Naive thymus-derived CD4-positive, alpha-beta T cell (primary cell): Measurements from ENCODE around the gene MAGED2. TPM values are rescaled to one million over a fixed set of nuclear protein-coding genes. Genes with fewer than 3 reads are reported as not detected.
A peak's percentile ranks its signal among the peaks of the same experiment; 100 is the strongest.
"Not testable (repeated sequence)": the region's sequence is repeated elsewhere in the genome, so short reads cannot be mapped to it uniquely, and the experiment has no call there.

Source experiments
- ATAC-seq: fragments of 150-1000 bp; cut with Tn5 transposase; 2 replicates; pipeline ENCODE4 v1.10.0; 2021; ENCODE audit warnings: mild to moderate bottlenecking, moderate library complexity
- CTCF ChIA-PET: fragments of 350-600 bp; sonication (Branson Sonifier 250); formaldehyde crosslinking; loops from one replicate; lab custom pipeline; 2021; ENCODE audit warnings: antibody characterized with exemption; lab: Charles Lee
- POLR2A ChIA-PET: fragments of 350-600 bp; sonication (Branson Sonifier 250); formaldehyde crosslinking; loops from one replicate; lab custom pipeline; 2021; ENCODE audit warnings: antibody characterized with exemption, inconsistent platforms; lab: Charles Lee
- DNase-seq, 9 donors: peaks; one replicate each; pipeline versions ENCODE4 v3.0.0 to v3.0.0-alpha.2; 2020 to 2022; ENCODE audit warnings: mixed read lengths in 1 of 9
- H3K27ac ChIP-seq: one replicate; pipeline ENCODE4 v1.7.0; 2013; ENCODE audit warnings: mild to moderate bottlenecking, low read depth, low read length, moderate library complexity
- H3K27me3 ChIP-seq, 2 donors: one replicate each; pipeline ENCODE4 v1.7.0; 2013; ENCODE audit warnings: low read length in 2 of 2, mild to moderate bottlenecking in 2 of 2, moderate library complexity in 2 of 2; ENCODE audit not compliant: control insufficient read depth in 2 of 2, insufficient read depth in 2 of 2
- H3K36me3 ChIP-seq, 3 experiments: 1 replicate in 2 of 3; 2 replicates in 1 of 3; pipeline ENCODE4 v1.7.0; 2013; ENCODE audit warnings: low read length in 3 of 3, mild to moderate bottlenecking in 3 of 3, moderate library complexity in 1 of 3; ENCODE audit not compliant: insufficient read depth in 3 of 3, control insufficient read depth in 2 of 3
- H3K4me1 ChIP-seq, 2 donors: one replicate each; pipeline ENCODE4 v1.7.0; 2013; ENCODE audit warnings: low read length in 2 of 2, mild to moderate bottlenecking in 2 of 2, moderate library complexity in 1 of 2; ENCODE audit not compliant: control insufficient read depth in 2 of 2, insufficient read depth in 2 of 2
- H3K4me3 ChIP-seq: 2 replicates; pipeline ENCODE4 v1.7.0; 2013; ENCODE audit warnings: mild to moderate bottlenecking, low read length
- H3K9me3 ChIP-seq, 3 experiments: 1 replicate in 2 of 3; 2 replicates in 1 of 3; pipeline ENCODE4 v1.7.0; 2013; ENCODE audit warnings: low read length in 3 of 3; ENCODE audit not compliant: control insufficient read depth in 2 of 3
- H3K27ac Mint-ChIP-seq, 9 donors: one replicate each; pipeline ENCODE4 v1.8.0; 2020 to 2022; ENCODE audit warnings: mixed read lengths in 9 of 9, mild to moderate bottlenecking in 8 of 9, moderate library complexity in 5 of 9, inconsistent platforms in 2 of 9
- H3K27me3 Mint-ChIP-seq, 5 donors: one replicate each; pipeline ENCODE4 v1.8.0; 2021 to 2022; ENCODE audit warnings: mixed read lengths in 5 of 5, mild to moderate bottlenecking in 1 of 5
- H3K36me3 Mint-ChIP-seq, 5 donors: one replicate each; pipeline ENCODE4 v1.8.0; 2020 to 2022; ENCODE audit warnings: mixed read lengths in 5 of 5, mild to moderate bottlenecking in 3 of 5, inconsistent platforms in 1 of 5
- H3K4me1 Mint-ChIP-seq, 7 donors: one replicate each; pipeline ENCODE4 v1.8.0; 2020 to 2022; ENCODE audit warnings: mixed read lengths in 7 of 7, mild to moderate bottlenecking in 3 of 7, inconsistent platforms in 1 of 7
- H3K4me3 Mint-ChIP-seq, 10 donors: one replicate each; pipeline ENCODE4 v1.8.0; 2020 to 2022; ENCODE audit warnings: mild to moderate bottlenecking in 10 of 10, mixed read lengths in 10 of 10, moderate library complexity in 6 of 10, inconsistent platforms in 2 of 10
- H3K9me3 Mint-ChIP-seq, 11 donors: one replicate each; pipeline ENCODE4 v1.8.0; 2020 to 2022; ENCODE audit warnings: mixed read lengths in 11 of 11, mild to moderate bottlenecking in 4 of 11, inconsistent platforms in 1 of 11, moderate library complexity in 1 of 11
- intact Hi-C, 2 donors: fragments of 100-400 bp; cut with micrococcal nuclease; formaldehyde crosslinking; loops; one replicate each; pipeline ENCODE4 v1.15.1; 2023
- polyA plus RNA-seq, 2 donors: library from polyadenylated mRNA; unstranded; fragments of 300-500 nt; fragmentation: Illumina TruSeq; gene quantifications; one replicate each; pipeline ENCODE4 v1.2.3, GENCODE V29; 2021
- total RNA-seq, 6 experiments: library from RNA in 5 of 6; stranded (reverse) in 5 of 6; gene quantifications; 1 replicate in 5 of 6; 2 replicates in 1 of 6; pipeline ENCODE4 v1.2.3 and lab custom pipeline; 2021 to 2026

The MAGED2 gene
- total and polyA plus RNA-seq, 7 experiments from 2014 or later: 51.9 to 117 (median 78.7) TPM

DNA sequence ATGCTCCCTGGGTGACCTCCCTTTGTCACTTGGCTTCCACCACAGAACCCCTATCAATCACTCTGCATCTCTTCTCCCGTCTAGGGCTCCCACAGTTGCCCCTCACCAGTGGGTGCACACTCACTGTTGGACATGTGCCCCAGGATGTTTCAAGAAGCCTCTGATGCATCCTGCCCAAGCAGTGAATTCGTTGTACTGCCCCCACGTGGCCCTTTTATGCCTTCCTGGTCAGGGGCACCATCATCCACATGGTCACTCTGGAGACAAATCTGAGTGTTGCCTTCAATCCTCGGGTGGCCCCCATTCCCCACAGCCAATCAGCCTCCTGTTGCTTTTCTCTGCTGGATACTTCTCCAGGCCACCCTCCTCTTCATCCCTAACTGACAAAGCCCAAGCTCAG is 21.6 kb upstream of the MAGED2 start:
- intact Hi-C loops: loop anchor here in 1 of 2 donors (5.0 kb wide), 1 partner anchor 364 kb away; no protein-coding TSS in a partner anchor

DNA sequence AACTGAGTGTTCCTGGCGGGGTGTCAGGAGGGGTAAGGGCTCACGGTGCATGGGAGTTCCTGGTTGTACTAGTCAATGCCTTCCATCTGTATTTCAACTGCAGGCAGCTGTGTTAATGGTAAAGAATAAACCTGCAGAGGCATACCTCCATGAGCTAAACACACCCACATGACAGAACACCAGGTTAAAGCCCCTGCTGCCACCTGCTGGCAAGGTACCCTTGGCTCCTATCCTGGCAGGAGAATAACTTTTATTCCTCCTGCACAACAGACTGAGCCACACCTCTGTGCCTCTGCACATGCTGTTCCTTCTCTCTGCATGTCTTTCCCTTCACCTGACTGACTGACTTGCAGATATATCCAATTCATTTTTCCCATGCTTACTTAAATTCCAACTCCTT is 20.6 kb upstream of the MAGED2 start:
- POLR2A ChIA-PET: no interaction called here

More for the DNA sequence above, 21.6 kb upstream of the MAGED2 start:
- H3K36me3 Mint-ChIP-seq: no peaks in the 10 kb centered on the region
- peaks cover 0 to 5% (median 0%) of the 10 kb centered on the region in 7 donors for H3K4me1 Mint-ChIP-seq
- H3K4me3 Mint-ChIP-seq: no peak overlapping the region
- ChIA-PET CTCF (no interaction called here), POLR2A (no interaction called here)
- Histone ChIP-seq H3K36me3 (no peaks in the 10 kb centered on the region), H3K4me3 (no peak overlapping the region), H3K4me1 (no peaks in the 10 kb centered on the region), H3K27me3 (no peaks in the 10 kb centered on the region), H3K27ac (no peak overlapping the region), H3K9me3 (no peaks in the 10 kb centered on the region)
- no peak for DNase-seq
- peaks cover 0 to 3% (median 0%) of the 10 kb centered on the region in 5 donors for H3K27me3 Mint-ChIP-seq
- no peaks in the 10 kb centered on the region for H3K9me3 Mint-ChIP-seq
- no peak overlapping the region for H3K27ac Mint-ChIP-seq
- ATAC-seq: no peak

DNA sequence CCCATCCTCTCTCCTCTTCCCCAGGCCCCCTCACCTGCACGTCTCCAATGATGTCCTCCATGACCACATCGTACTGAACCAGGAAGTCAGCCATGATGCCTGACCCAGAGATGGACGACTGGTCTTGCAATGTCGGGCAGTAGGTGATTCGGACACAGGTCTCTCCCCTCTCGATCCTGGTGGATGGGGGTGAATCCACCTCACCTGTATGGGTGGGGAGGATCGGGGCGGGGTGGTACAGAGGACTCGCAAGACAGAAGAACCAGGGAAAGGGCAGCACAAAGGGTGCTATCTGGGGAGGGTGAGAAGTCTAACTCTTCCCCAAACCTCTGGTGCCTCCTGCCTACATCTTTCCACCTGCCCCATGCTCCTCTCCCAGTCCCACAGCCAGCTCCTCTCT is 19.1 kb upstream of the MAGED2 start:
- no peaks in the 10 kb centered on the region for H3K9me3 ChIP-seq
- H3K36me3 ChIP-seq: no peaks in the 10 kb centered on the region
- ATAC-seq: no peak
- Mint-ChIP-seq H3K4me1 (peaks cover 0 to 5% (median 0%) of the 10 kb centered on the region in 7 donors), H3K27me3 (peaks cover 0 to 5% (median 0%) of the 10 kb centered on the region in 5 donors), H3K9me3 (no peaks in the 10 kb centered on the region), H3K4me3 (no peak overlapping the region), H3K27ac (no peak overlapping the region), H3K36me3 (no peaks in the 10 kb centered on the region)
- CTCF ChIA-PET: no interaction called here
- no peak for DNase-seq
- POLR2A ChIA-PET: no interaction called here
- intact Hi-C loops: loop anchor here in 1 of 2 donors (5.0 kb wide), 1 partner anchor 366 kb away; no protein-coding TSS in a partner anchor
- H3K4me1 ChIP-seq: no peaks in the 10 kb centered on the region
- no peak overlapping the region for H3K4me3 ChIP-seq
- no peaks in the 10 kb centered on the region for H3K27me3 ChIP-seq
- no peak overlapping the region for H3K27ac ChIP-seq

More for the DNA sequence above, 20.6 kb upstream of the MAGED2 start:
- no peaks in the 10 kb centered on the region for H3K36me3 Mint-ChIP-seq
- intact Hi-C loops: loop anchor here in 1 of 2 donors (1.0 to 5.0 kb wide), 2 partner anchors 147 to 365 kb away; no protein-coding TSS in a partner anchor
- no peaks in the 10 kb centered on the region for H3K9me3 Mint-ChIP-seq
- Histone ChIP-seq H3K36me3 (no peaks in the 10 kb centered on the region), H3K4me1 (no peaks in the 10 kb centered on the region), H3K4me3 (no peak overlapping the region), H3K27ac (no peak overlapping the region), H3K27me3 (no peaks in the 10 kb centered on the region), H3K9me3 (no peaks in the 10 kb centered on the region)
- no peak overlapping the region for H3K4me3 Mint-ChIP-seq
- peak in 6 of 9 donors; percentile 12 to 46 (median 34) for DNase-seq
- peaks cover 0 to 3% (median 0%) of the 10 kb centered on the region in 5 donors for H3K27me3 Mint-ChIP-seq
- CTCF ChIA-PET: interaction anchor here (0.6 kb wide), 1 partner anchor 752 kb away, joined by 4 read pairs; no protein-coding TSS in a partner anchor
- H3K4me1 Mint-ChIP-seq: peaks cover 0 to 5% (median 0%) of the 10 kb centered on the region in 7 donors
- peak; percentile 63 for ATAC-seq
- H3K27ac Mint-ChIP-seq: peak overlapping the region in 1 of 9 donors; percentile 24

DNA sequence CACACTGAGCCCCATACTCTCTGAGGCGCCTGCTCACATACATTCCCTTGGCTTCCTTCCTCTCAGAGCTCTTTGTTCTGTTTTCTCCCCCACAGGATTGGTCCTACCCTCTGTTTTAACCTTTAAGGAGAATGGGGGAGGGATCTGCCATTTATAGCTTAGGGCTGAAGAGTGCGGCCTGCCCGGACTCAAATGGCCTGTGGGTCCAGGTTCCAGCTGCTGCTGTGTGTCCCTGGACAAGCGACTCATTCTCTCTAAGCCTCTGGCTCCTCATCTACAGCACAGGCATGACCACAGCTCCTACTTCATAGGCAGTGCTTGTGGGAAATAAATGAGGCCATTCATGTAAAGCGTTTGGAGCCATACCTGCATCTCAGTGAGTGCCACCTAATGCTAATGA is 18.1 kb upstream of the MAGED2 start:
- ATAC-seq, POLR2A ChIA-PET, H3K4me1 Mint-ChIP-seq, DNase-seq, H3K9me3 Mint-ChIP-seq, H3K4me1 ChIP-seq, H3K9me3 ChIP-seq, H3K27ac ChIP-seq, H3K27ac Mint-ChIP-seq, H3K27me3 ChIP-seq, CTCF ChIA-PET, H3K36me3 Mint-ChIP-seq, H3K4me3 Mint-ChIP-seq, H3K36me3 ChIP-seq, H3K4me3 ChIP-seq: not testable (repeated sequence)
- intact Hi-C loops: loop anchor here in 1 of 2 donors (5.0 kb wide), 1 partner anchor 367 kb away; no protein-coding TSS in a partner anchor
- peaks cover 0 to 10% (median 0%) of the 10 kb centered on the region in 5 donors for H3K27me3 Mint-ChIP-seq

DNA sequence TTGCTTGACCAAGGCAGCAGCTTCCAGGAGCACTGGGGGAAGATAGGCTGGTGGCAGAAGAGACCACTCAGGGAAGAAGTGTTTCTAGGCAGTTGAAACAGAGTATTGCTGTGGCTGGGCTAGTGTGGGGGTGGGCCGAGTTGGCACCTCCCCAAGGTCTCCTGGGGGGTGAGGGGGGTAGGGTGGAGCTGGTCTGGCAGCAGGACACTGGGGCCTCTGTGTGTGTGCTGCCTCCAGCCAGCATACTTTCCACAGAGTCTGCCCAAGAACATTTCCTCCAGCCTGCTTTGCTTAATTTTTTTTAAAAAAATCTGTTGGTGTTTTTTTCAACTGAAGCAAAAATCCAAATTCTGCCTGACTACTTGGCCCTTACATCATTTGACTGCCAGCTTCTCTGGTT is 13.5 kb upstream of the MAGED2 start:
- Histone ChIP-seq H3K4me3 (no peak overlapping the region), H3K4me1 (no peaks in the 10 kb centered on the region), H3K27me3 (no peaks in the 10 kb centered on the region), H3K27ac (no peak overlapping the region), H3K9me3 (no peaks in the 10 kb centered on the region), H3K36me3 (no peaks in the 10 kb centered on the region)
- Mint-ChIP-seq H3K27me3 (peaks cover 0 to 10% (median 0%) of the 10 kb centered on the region in 5 donors), H3K36me3 (no peaks in the 10 kb centered on the region), H3K9me3 (no peaks in the 10 kb centered on the region), H3K27ac (no peak overlapping the region), H3K4me1 (no peaks in the 10 kb centered on the region), H3K4me3 (no peak overlapping the region)
- intact Hi-C loops: no loop called here
- ChIA-PET CTCF (no interaction called here), POLR2A (no interaction called here)
- no peak for DNase-seq
- ATAC-seq: no peak

DNA sequence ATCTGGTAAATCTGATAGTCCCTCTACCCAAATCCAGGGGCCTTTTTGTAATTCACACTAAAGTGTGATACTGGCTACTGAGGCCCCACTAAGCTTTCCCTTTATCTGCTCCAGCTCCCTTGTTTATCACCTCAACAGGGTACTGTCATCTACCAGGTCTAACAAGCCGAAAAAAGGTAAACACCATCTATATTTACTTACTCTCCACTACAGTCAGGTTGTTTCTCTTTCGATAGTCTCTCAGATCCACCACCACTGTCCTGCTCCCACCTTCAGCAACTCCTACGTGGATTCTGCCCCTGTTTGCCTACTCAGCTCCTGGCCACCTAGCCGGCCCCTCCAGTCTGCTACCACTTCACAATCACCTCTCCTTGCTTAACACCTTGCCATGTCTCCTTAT is 12.8 kb upstream of the MAGED2 start:
- Histone ChIP-seq H3K36me3 (no peaks in the 10 kb centered on the region), H3K9me3 (no peaks in the 10 kb centered on the region), H3K27ac (no peak overlapping the region), H3K4me3 (no peak overlapping the region), H3K27me3 (no peaks in the 10 kb centered on the region), H3K4me1 (no peaks in the 10 kb centered on the region)
- no peak overlapping the region for H3K27ac Mint-ChIP-seq
- no peak overlapping the region for H3K4me3 Mint-ChIP-seq
- H3K27me3 Mint-ChIP-seq: peaks cover 0 to 10% (median 0%) of the 10 kb centered on the region in 5 donors
- intact Hi-C loops: no loop called here
- POLR2A ChIA-PET: no interaction called here
- ATAC-seq: no peak
- no peaks in the 10 kb centered on the region for H3K9me3 Mint-ChIP-seq
- no peak for DNase-seq
- no peaks in the 10 kb centered on the region for H3K4me1 Mint-ChIP-seq
- no peaks in the 10 kb centered on the region for H3K36me3 Mint-ChIP-seq
- CTCF ChIA-PET: no interaction called here

DNA sequence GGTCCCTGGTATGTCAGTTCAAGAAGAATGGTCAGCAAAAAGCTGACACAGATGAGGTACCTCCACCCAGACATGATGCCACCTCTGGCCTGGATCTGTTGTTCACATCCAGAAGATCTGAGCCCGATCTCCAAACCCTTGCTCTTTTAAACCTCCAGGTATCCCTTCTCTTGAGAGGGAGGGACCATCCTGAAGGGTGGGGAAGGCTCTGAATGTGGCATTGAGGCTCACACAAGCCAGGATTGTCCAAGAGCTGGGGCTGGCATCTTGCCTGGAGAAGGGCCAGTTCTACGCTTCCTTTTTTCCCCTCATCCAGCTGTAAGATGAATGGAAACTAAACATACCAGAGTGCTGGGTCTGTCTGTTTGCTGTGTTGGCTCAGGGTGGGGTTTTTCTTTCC is 9.4 kb upstream of the MAGED2 start, which contains the start of gene ITIH6:
Gene ITIH6, minus strand, starts transcription at position 119 of the 400 bp plus-strand sequence. Its CDS starts 45 bp downstream, at position 74.
- Histone ChIP-seq H3K27ac (no peak within 1 kb of the TSS), H3K36me3 (no peaks in the 10 kb centered on the region), H3K9me3 (no peaks in the 10 kb centered on the region), H3K27me3 (no peaks in the 10 kb centered on the region), H3K4me1 (no peaks in the 10 kb centered on the region), H3K4me3 (no peak within 1 kb of the TSS)
- Mint-ChIP-seq H3K4me3 (no peak within 1 kb of the TSS), H3K27me3 (peaks cover 0 to 8% (median 0%) of the 10 kb centered on the region in 5 donors), H3K27ac (no peak within 1 kb of the TSS), H3K9me3 (no peaks in the 10 kb centered on the region), H3K4me1 (no peaks in the 10 kb centered on the region), H3K36me3 (no peaks in the 10 kb centered on the region)
- intact Hi-C loops: no loop called here
- ATAC-seq (no peak), DNase-seq (no peak)
- POLR2A ChIA-PET: no interaction called here
- CTCF ChIA-PET: interaction anchor here (0.6 kb wide), 1 partner anchor 9 kb away, joined by 3 read pairs; no protein-coding TSS in a partner anchor
